ENCODE results near the gene PCID2. TPM values are rescaled to one million over a fixed set of nuclear protein-coding genes. Genes with fewer than 3 reads are reported as not detected.

Gene PCID2
- total RNA-seq, 2 experiments from 2014 or later = 60.3 to 68.0 TPM

GRCh38 chr13:113143466-113144254, 64.8 kb downstream of the PCID2 start:
- no peaks in the 10 kb centered on the region for H3K36me3 Mint-ChIP-seq
- CTCF ChIA-PET = no interaction called here

GRCh38 chr13:113142876-113143275, 65.6 kb downstream of the PCID2 start:
- ATAC-seq (no peak), DNase-seq (no peak)
- CTCF ChIA-PET = no interaction called here
- H3K27me3 Mint-ChIP-seq = peaks cover 6% of the 10 kb centered on the region
- no peaks in the 10 kb centered on the region for H3K36me3 Mint-ChIP-seq
- H3K4me1 Mint-ChIP-seq = no peaks in the 10 kb centered on the region
- no peak overlapping the region for H3K27ac Mint-ChIP-seq
- no peak overlapping the region for H3K4me3 Mint-ChIP-seq
- H3K9me3 Mint-ChIP-seq (ENCODE audit: low read depth) = no peaks in the 10 kb centered on the region

More at GRCh38 chr13:113143466-113144254, 64.8 kb downstream of the PCID2 start:
- ATAC-seq (no peak), DNase-seq (no peak)
- Mint-ChIP-seq H3K4me1 (no peaks in the 10 kb centered on the region), H3K9me3 (ENCODE audit: low read depth) (no peaks in the 10 kb centered on the region), H3K27ac (no peak overlapping the region), H3K27me3 (peaks cover 4% of the 10 kb centered on the region), H3K4me3 (no peak overlapping the region)

GRCh38 chr13:113141601-113141970, 66.9 kb downstream of the PCID2 start:
- Mint-ChIP-seq H3K36me3 (no peaks in the 10 kb centered on the region), H3K9me3 (ENCODE audit: low read depth) (no peaks in the 10 kb centered on the region), H3K27ac (no peak overlapping the region), H3K4me1 (no peaks in the 10 kb centered on the region), H3K4me3 (no peak overlapping the region), H3K27me3 (peaks cover 15% of the 10 kb centered on the region)
- ATAC-seq (no peak), DNase-seq (no peak)
- CTCF ChIA-PET = interaction anchor here (1.2 kb wide), 1 partner anchor 18 kb away, joined by 3 read pairs; no protein-coding TSS in a partner anchor

- H3K4me1 Mint-ChIP-seq = no peaks in the 10 kb centered on the region
- peaks cover 17% of the 10 kb centered on the region for H3K27me3 Mint-ChIP-seq
- CTCF ChIA-PET = interaction anchor here (1.2 kb wide), 1 partner anchor 17 kb away, joined by 3 read pairs; no protein-coding TSS in a partner anchor
- H3K36me3 Mint-ChIP-seq = no peaks in the 10 kb centered on the region
- ATAC-seq (no peak), DNase-seq (no peak)
- no peak overlapping the region for H3K4me3 Mint-ChIP-seq
- H3K9me3 Mint-ChIP-seq (ENCODE audit: low read depth) = no peaks in the 10 kb centered on the region
- no peak overlapping the region for H3K27ac Mint-ChIP-seq
Observed at GRCh38 chr13:113140677-113141600, 67.5 kb downstream of the PCID2 start.

GRCh38 chr13:113139577-113139976, 68.9 kb downstream of the PCID2 start:
- Mint-ChIP-seq H3K4me1 (no peaks in the 10 kb centered on the region), H3K36me3 (no peaks in the 10 kb centered on the region), H3K4me3 (no peak overlapping the region), H3K27ac (no peak overlapping the region), H3K27me3 (peaks cover 19% of the 10 kb centered on the region), H3K9me3 (ENCODE audit: low read depth) (no peaks in the 10 kb centered on the region)
- CTCF ChIA-PET = no interaction called here
- ATAC-seq (no peak), DNase-seq (no peak)

GRCh38 chr13:113138792-113139551, 69.5 kb downstream of the PCID2 start:
- Mint-ChIP-seq H3K9me3 (ENCODE audit: low read depth) (no peaks in the 10 kb centered on the region), H3K4me3 (no peak overlapping the region), H3K27me3 (peaks cover 22% of the 10 kb centered on the region), H3K36me3 (no peaks in the 10 kb centered on the region), H3K27ac (no peak overlapping the region), H3K4me1 (no peaks in the 10 kb centered on the region)
- no peak for ATAC-seq
- DNase-seq = no peak
- CTCF ChIA-PET = no interaction called here

GRCh38 chr13:113137691-113138298, 70.7 kb downstream of the PCID2 start:
- Mint-ChIP-seq H3K4me1 (no peaks in the 10 kb centered on the region), H3K36me3 (no peaks in the 10 kb centered on the region), H3K27me3 (peaks cover 33% of the 10 kb centered on the region), H3K4me3 (no peak overlapping the region), H3K9me3 (ENCODE audit: low read depth) (no peaks in the 10 kb centered on the region), H3K27ac (no peak overlapping the region)
- CTCF ChIA-PET = no interaction called here
- no peak for DNase-seq
- ATAC-seq = no peak

GRCh38 chr13:113135281-113135760, 73.1 kb downstream of the PCID2 start:
- CTCF ChIA-PET = no interaction called here
- no peak for ATAC-seq
- Mint-ChIP-seq H3K9me3 (ENCODE audit: low read depth) (no peaks in the 10 kb centered on the region), H3K27me3 (peaks cover 53% of the 10 kb centered on the region), H3K4me1 (no peaks in the 10 kb centered on the region), H3K4me3 (no peak overlapping the region), H3K36me3 (no peaks in the 10 kb centered on the region), H3K27ac (no peak overlapping the region)
- DNase-seq = no peak

GRCh38 chr13:113129921-113130750, 78.3 kb downstream of the PCID2 start:
- Mint-ChIP-seq H3K36me3 (no peaks in the 10 kb centered on the region), H3K4me1 (no peaks in the 10 kb centered on the region), H3K4me3 (no peak overlapping the region), H3K27me3 (peaks cover 54% of the 10 kb centered on the region), H3K27ac (no peak overlapping the region), H3K9me3 (ENCODE audit: low read depth) (no peaks in the 10 kb centered on the region)
- ATAC-seq (peak; percentile 36), DNase-seq (peak; percentile 53)
- CTCF ChIA-PET = no interaction called here

- Mint-ChIP-seq H3K4me3 (no peak overlapping the region), H3K27ac (no peak overlapping the region), H3K27me3 (peaks cover 54% of the 10 kb centered on the region), H3K36me3 (no peaks in the 10 kb centered on the region), H3K9me3 (ENCODE audit: low read depth) (no peaks in the 10 kb centered on the region), H3K4me1 (no peaks in the 10 kb centered on the region)
- ATAC-seq (no peak), DNase-seq (no peak)
- CTCF ChIA-PET = interaction anchor here (0.6 kb wide), 1 partner anchor 266 kb away, joined by 4 read pairs; no protein-coding TSS in a partner anchor
Observed at GRCh38 chr13:113129480-113129879, 79.0 kb downstream of the PCID2 start.

Measured in activated CD8-positive, alpha-beta memory T cell treated with anti-CD3 and anti-CD28 coated beads, Interleukin-2, amount 10 ng/mL, durations not matched to agents 7 days and 5 days (primary cell).